Stimulated activated CD4-positive, alpha-beta T cell treated with anti-CD3 and anti-CD28 coated beads, Interleukin-1b, Interleukin-23, amount 100 ng/mL, for 24 hours (primary cell): Measurements from ENCODE around the gene CPT1A.
A peak's percentile ranks its signal among the peaks of the same experiment; 100 is the strongest.
"Not testable (repeated sequence)": the region's sequence is repeated elsewhere in the genome, so short reads cannot be mapped to it uniquely, and the experiment has no call there.

Experiments used
- DNase-seq, 4 experiments: peaks; one replicate each; pipeline ENCODE4 v3.0.0-alpha.2; 2020; ENCODE audit warnings: low read depth in 4 of 4, low spot score in 1 of 4

The CPT1A gene

GRCh38 chr11:68841718-68842426 is at the start of gene CPT1A:
CPT1A (minus strand) TSS chr11:68841916; CDS start chr11:68815474, 26,442 bp downstream.
- peak in 3 of 4 experiments; percentile 38 to 65 (median 46) for DNase-seq

- no peak for DNase-seq
Observed at GRCh38 chr11:68890490-68891231, 48.9 kb upstream of the CPT1A start.

- no peak for DNase-seq
Observed at GRCh38 chr11:68889948-68890446, 48.3 kb upstream of the CPT1A start.

- DNase-seq: not testable (repeated sequence)
Observed at GRCh38 chr11:68884827-68885226, 43.1 kb upstream of the CPT1A start.

GRCh38 chr11:68882391-68882790 is 40.7 kb upstream of the CPT1A start:
- no peak for DNase-seq

GRCh38 chr11:68881320-68881719 is 39.6 kb upstream of the CPT1A start:
- DNase-seq: no peak

- DNase-seq: no peak
Observed at GRCh38 chr11:68880851-68881250, 39.1 kb upstream of the CPT1A start.

GRCh38 chr11:68878022-68878421 is 36.3 kb upstream of the CPT1A start:
- no peak for DNase-seq

GRCh38 chr11:68872216-68873003 is 30.7 kb upstream of the CPT1A start:
- DNase-seq: no peak

GRCh38 chr11:68870470-68870869 is 28.8 kb upstream of the CPT1A start:
- DNase-seq: no peak

- DNase-seq: no peak
Observed at GRCh38 chr11:68868221-68868835, 26.6 kb upstream of the CPT1A start.

GRCh38 chr11:68867066-68867465 is 25.4 kb upstream of the CPT1A start:
- DNase-seq: no peak

- no peak for DNase-seq
Observed at GRCh38 chr11:68865241-68865640, 23.5 kb upstream of the CPT1A start.

GRCh38 chr11:68863553-68864265 is 22.0 kb upstream of the CPT1A start:
- DNase-seq: no peak

- DNase-seq: no peak
Observed at GRCh38 chr11:68862421-68862820, 20.7 kb upstream of the CPT1A start.

- no peak for DNase-seq
Observed at GRCh38 chr11:68859123-68859522, 17.4 kb upstream of the CPT1A start.

- no peak for DNase-seq
Observed at GRCh38 chr11:68857037-68857586, 15.4 kb upstream of the CPT1A start.

GRCh38 chr11:68856425-68857030 is 14.8 kb upstream of the CPT1A start:
- not testable (repeated sequence) for DNase-seq

GRCh38 chr11:68855205-68855981 is 13.7 kb upstream of the CPT1A start:
- DNase-seq: no peak
